ENCODE measurements around the gene ACTL7A. TPM values are rescaled to one million over a fixed set of nuclear protein-coding genes. Genes with fewer than 3 reads are reported as not detected.
A peak's percentile ranks its signal among the peaks of the same experiment; 100 is the strongest.

ACTL7A gene
- total and polyA plus RNA-seq, 2 of the 13 experiments (the other 11 are each of a cell fraction or from before 2014, with no cell fraction given): not detected

GRCh38 chr9:108869092-108869725, 7.1 kb downstream of the ACTL7A start (continued):
- TF ChIP-seq PHB2 (IDR thresholded peaks at IDR 0.05; ENCODE audit: partially characterized antibody): no peak
- TF ChIP-seq PHF8 (CRISPR knock-in tag; IDR thresholded peaks at IDR 0.05): 0 out of 2 replicates have a peak, but pooled peaks have one; percentile 25
- no peak; the same call in 1 of the 2 replicates for TF ChIP-seq DMAP1 (CRISPR knock-in tag; IDR thresholded peaks at IDR 0.05)
- no peak for TF ChIP-seq MED8 (CRISPR knock-in tag; IDR thresholded peaks at IDR 0.05; ENCODE audit: insufficient replicate concordance)
- TF ChIP-seq ZSCAN29 (CRISPR knock-in tag; conservative IDR thresholded peaks at IDR 0.05): no peak
- TF ChIP-seq, protein P1, sequence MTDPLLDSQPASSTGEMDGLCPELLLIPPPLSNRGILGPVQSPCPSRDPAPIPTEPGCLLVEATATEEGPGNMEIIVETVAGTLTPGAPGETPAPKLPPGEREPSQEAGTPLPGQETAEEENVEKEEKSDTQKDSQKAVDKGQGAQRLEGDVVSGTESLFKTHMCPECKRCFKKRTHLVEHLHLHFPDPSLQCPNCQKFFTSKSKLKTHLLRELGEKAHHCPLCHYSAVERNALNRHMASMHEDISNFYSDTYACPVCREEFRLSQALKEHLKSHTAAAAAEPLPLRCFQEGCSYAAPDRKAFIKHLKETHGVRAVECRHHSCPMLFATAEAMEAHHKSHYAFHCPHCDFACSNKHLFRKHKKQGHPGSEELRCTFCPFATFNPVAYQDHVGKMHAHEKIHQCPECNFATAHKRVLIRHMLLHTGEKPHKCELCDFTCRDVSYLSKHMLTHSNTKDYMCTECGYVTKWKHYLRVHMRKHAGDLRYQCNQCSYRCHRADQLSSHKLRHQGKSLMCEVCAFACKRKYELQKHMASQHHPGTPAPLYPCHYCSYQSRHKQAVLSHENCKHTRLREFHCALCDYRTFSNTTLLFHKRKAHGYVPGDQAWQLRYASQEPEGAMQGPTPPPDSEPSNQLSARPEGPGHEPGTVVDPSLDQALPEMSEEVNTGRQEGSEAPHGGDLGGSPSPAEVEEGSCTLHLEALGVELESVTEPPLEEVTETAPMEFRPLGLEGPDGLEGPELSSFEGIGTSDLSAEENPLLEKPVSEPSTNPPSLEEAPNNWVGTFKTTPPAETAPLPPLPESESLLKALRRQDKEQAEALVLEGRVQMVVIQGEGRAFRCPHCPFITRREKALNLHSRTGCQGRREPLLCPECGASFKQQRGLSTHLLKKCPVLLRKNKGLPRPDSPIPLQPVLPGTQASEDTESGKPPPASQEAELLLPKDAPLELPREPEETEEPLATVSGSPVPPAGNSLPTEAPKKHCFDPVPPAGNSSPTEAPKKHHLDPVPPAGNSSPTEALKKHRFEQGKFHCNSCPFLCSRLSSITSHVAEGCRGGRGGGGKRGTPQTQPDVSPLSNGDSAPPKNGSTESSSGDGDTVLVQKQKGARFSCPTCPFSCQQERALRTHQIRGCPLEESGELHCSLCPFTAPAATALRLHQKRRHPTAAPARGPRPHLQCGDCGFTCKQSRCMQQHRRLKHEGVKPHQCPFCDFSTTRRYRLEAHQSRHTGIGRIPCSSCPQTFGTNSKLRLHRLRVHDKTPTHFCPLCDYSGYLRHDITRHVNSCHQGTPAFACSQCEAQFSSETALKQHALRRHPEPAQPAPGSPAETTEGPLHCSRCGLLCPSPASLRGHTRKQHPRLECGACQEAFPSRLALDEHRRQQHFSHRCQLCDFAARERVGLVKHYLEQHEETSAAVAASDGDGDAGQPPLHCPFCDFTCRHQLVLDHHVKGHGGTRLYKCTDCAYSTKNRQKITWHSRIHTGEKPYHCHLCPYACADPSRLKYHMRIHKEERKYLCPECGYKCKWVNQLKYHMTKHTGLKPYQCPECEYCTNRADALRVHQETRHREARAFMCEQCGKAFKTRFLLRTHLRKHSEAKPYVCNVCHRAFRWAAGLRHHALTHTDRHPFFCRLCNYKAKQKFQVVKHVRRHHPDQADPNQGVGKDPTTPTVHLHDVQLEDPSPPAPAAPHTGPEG (CRISPR knock-in tag; IDR thresholded peaks at IDR 0.05): no peak
- TF ChIP-seq JUND (CRISPR knock-in tag; IDR thresholded peaks at IDR 0.05): no peak
- no peak for TF ChIP-seq DR1 (CRISPR knock-in tag; IDR thresholded peaks at IDR 0.05)
- no peak for TF ChIP-seq PHF20 (CRISPR knock-in tag; IDR thresholded peaks at IDR 0.05)
- TF ChIP-seq HMGA1 (CRISPR knock-in tag; conservative IDR thresholded peaks at IDR 0.05): no peak
- no peak for TF ChIP-seq GTF2F1 (IDR thresholded peaks at IDR 0.05; ENCODE audit: low read length)
- TF ChIP-seq ZNF274 (CRISPR knock-in tag; IDR thresholded peaks at IDR 0.05): no peak
- no peak for TF ChIP-seq ATF7 (IDR thresholded peaks at IDR 0.05)
- TF ChIP-seq ATF7 (CRISPR knock-in tag; IDR thresholded peaks at IDR 0.05): no peak
- TF ChIP-seq SATB2 (CRISPR knock-in tag; IDR thresholded peaks at IDR 0.05): no peak
- TF ChIP-seq ZNF136 (CRISPR knock-in tag; IDR thresholded peaks at IDR 0.05; ENCODE audit: low read depth): 0 out of 2 replicates have a peak, but pooled peaks have one; percentile 63
- TF ChIP-seq, protein P2, sequence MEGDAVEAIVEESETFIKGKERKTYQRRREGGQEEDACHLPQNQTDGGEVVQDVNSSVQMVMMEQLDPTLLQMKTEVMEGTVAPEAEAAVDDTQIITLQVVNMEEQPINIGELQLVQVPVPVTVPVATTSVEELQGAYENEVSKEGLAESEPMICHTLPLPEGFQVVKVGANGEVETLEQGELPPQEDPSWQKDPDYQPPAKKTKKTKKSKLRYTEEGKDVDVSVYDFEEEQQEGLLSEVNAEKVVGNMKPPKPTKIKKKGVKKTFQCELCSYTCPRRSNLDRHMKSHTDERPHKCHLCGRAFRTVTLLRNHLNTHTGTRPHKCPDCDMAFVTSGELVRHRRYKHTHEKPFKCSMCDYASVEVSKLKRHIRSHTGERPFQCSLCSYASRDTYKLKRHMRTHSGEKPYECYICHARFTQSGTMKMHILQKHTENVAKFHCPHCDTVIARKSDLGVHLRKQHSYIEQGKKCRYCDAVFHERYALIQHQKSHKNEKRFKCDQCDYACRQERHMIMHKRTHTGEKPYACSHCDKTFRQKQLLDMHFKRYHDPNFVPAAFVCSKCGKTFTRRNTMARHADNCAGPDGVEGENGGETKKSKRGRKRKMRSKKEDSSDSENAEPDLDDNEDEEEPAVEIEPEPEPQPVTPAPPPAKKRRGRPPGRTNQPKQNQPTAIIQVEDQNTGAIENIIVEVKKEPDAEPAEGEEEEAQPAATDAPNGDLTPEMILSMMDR (CRISPR knock-in tag; IDR thresholded peaks at IDR 0.05): peak; percentile 20; the same call in 1 of the 2 replicates
- TF ChIP-seq YEATS2 (CRISPR knock-in tag; IDR thresholded peaks at IDR 0.05; ENCODE audit: borderline replicate concordance): no peak
- peak; percentile 88; the same call in 1 of the 2 replicates for TF ChIP-seq TARDBP (CRISPR knock-in tag; IDR thresholded peaks at IDR 0.05)
- no peak for TF ChIP-seq SPEN (CRISPR knock-in tag; IDR thresholded peaks at IDR 0.05; ENCODE audit: low read depth)
- TF ChIP-seq TEAD3 (CRISPR knock-in tag; optimal IDR thresholded peaks at IDR 0.05; ENCODE audit: borderline replicate concordance): peak; percentile 96
- TF ChIP-seq, protein P3, sequence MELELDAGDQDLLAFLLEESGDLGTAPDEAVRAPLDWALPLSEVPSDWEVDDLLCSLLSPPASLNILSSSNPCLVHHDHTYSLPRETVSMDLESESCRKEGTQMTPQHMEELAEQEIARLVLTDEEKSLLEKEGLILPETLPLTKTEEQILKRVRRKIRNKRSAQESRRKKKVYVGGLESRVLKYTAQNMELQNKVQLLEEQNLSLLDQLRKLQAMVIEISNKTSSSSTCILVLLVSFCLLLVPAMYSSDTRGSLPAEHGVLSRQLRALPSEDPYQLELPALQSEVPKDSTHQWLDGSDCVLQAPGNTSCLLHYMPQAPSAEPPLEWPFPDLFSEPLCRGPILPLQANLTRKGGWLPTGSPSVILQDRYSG (CRISPR knock-in tag; IDR thresholded peaks at IDR 0.05): no peak
- peak; percentile 58; the same call in 1 of the 2 replicates for TF ChIP-seq HNF4G (IDR thresholded peaks at IDR 0.05; ENCODE audit: borderline replicate concordance, low read depth, low read length)
- no peak for TF ChIP-seq HNF4G (CRISPR knock-in tag; IDR thresholded peaks at IDR 0.05; ENCODE audit: borderline replicate concordance, low read depth)
- no peak for TF ChIP-seq ZFAT (CRISPR knock-in tag; conservative IDR thresholded peaks at IDR 0.05)

Measured in HepG2 (cell line).